Daoy (cell line): Measurements from ENCODE around the gene NEDD4L. TPM values are rescaled to one million over a fixed set of nuclear protein-coding genes. Genes with fewer than 3 reads are reported as not detected.
"Not testable (repeated sequence)": the region's sequence is repeated elsewhere in the genome, so short reads cannot be mapped to it uniquely, and the experiment has no call there.

Source experiments
- DNase-seq: peaks from one replicate; pipeline ENCODE4 v3.0.0-alpha.2; 2015; ENCODE audit warnings: low read depth
- total RNA-seq: library from RNA; depleted of rRNA; stranded (reverse); fragments of >200 nt; shearing (Covaris generic); gene quantifications from 2 replicates; pipeline ENCODE4 v1.2.3, GENCODE V29; 2014

NEDD4L gene
- total RNA-seq, 1 experiment from 2014 or later: 31.4 TPM

DNA sequence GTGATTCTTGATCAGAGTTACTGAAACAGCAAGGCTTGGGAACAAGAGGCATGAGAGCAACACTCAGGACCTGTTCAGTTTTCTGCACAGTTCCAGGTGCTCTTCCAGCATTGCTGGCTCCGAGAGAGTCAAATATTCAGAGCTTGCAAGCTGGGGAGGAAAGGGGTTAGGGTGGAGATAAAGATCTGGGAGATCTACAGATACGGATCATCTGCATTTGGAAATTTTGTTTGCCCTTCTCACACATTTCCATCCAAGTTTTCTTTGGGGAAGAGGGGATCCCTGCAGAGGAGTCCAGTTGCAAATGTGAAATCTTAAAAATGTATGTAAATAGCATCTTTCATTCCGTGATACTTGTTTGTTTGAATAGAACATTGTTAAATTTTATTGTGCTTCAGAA, 108.2 kb downstream of the NEDD4L start:
- DNase-seq: no peak

GRCh38 chr18:58152891-58153290, 108.9 kb downstream of the NEDD4L start:
- DNase-seq: no peak

DNA sequence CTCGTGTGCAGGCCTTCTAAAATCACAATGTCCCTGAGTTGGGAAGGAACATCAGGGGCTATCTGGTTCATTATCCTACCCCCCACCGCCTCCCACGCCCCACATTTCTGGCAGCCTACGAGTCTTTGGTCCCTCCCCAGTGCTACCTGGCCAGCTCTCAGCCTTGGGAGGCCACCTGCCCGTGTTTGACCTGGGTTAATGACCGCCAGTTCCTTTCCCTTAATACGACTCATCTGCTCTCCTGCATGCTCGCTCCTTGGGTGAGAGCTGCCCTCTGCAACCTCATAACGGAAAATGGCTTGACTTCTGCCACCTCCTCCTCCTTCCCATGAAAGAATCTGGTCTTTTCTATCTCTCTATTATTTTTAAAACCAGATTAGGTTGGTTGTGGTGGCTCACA, 112.5 kb downstream of the NEDD4L start:
- no peak for DNase-seq

- no peak for DNase-seq
Observed at GRCh38 chr18:58157237-58157636, 113.2 kb downstream of the NEDD4L start.

- DNase-seq: no peak
Observed at GRCh38 chr18:58158008-58158407, 114.0 kb downstream of the NEDD4L start.

DNA sequence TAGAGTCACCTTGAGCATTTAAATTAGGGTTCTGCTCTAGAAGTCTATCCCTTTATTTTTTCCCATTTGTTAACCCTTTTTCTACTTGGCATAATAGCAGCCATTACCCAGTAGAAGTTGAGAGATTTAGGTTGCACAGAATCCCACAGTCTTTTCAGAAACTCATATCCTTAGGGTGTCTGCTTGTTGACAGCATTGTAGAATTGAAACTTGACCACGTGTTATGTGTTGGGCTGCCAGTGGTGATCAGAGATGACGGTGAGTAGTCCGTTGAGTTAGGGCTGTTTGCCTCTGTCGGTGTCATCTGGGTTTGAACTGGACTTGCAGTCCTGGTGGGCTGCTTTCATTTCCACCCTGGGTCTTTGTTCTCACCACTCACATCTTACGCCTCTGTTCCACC, 114.4 kb downstream of the NEDD4L start:
- DNase-seq: no peak

GRCh38 chr18:58161659-58162058, 117.6 kb downstream of the NEDD4L start:
- peak; percentile 45 for DNase-seq

- DNase-seq: no peak
Observed at GRCh38 chr18:58162127-58162526, 118.1 kb downstream of the NEDD4L start.

GRCh38 chr18:58163004-58163590, 119.1 kb downstream of the NEDD4L start:
- no peak for DNase-seq

- DNase-seq: no peak
Observed at GRCh38 chr18:58166278-58166844, 122.3 kb downstream of the NEDD4L start.

DNA sequence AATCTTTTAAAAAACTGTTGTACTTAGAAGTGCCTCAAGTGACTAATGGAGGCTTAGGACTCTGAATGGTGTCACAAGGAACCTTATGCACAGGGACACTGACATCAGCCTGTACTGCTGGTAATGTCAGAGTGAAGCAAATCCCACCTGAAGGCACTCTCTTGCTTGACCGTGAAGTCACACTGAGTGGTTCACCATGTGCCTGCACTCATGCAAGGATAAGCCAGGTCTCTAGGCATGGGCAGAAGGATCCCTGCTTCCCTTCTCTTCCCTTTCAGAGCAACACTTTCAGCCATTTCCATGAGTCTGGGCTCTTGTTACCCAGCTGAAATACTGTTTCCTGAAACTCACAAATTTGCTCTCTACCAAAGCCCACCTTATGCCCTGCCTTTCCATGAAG, 123.0 kb downstream of the NEDD4L start:
- no peak for DNase-seq

GRCh38 chr18:58168221-58168620, 124.2 kb downstream of the NEDD4L start:
- no peak for DNase-seq

GRCh38 chr18:58168993-58169392, 125.0 kb downstream of the NEDD4L start:
- DNase-seq: no peak

GRCh38 chr18:58169472-58169871, 125.4 kb downstream of the NEDD4L start:
- DNase-seq: no peak

DNA sequence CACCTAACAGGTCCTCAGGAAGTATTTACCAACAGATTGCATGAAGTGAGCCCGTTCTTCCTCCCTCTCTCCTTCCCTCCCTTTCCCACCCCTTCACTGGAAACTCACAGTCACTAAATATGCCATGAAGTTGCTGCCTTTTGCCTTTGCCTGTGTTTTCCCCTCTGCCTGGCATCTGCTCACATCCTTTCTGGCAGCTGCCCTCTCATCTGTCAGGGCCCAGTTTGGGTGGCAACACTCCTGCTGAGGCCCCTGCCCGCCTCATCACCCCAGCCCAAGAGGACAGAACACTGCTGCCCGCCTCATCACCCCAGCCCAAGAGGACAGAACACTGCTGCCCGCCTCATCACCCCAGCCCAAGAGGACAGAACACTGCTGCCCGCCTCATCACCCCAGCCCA, 126.0 kb downstream of the NEDD4L start:
- DNase-seq: not testable (repeated sequence)

GRCh38 chr18:58172031-58172430, 128.0 kb downstream of the NEDD4L start:
- DNase-seq: no peak

DNA sequence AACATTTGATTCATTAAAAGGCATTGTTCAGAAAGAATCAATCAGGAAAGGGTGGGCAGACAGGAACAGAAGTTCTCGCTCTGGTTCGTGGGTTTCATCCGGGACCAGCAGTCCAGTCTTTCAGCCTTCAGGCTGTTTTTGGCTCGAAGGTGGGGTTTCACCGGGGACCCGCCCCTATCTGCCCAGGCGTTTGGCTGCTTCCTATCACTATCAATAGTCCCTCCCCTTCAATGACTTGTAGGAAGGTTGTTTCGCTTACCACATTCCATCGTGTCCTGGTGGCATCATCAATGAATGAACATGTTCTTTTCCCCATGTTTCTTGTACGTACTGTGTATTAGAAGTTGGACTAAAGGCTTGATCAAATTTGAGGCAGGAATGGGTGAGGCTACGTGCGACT, 130.3 kb downstream of the NEDD4L start:
- DNase-seq: no peak

- peak; percentile 7 for DNase-seq
Observed at GRCh38 chr18:58175122-58175785, 131.2 kb downstream of the NEDD4L start.

- DNase-seq: no peak
Observed at GRCh38 chr18:58175786-58176176, 131.8 kb downstream of the NEDD4L start.

- DNase-seq: peak; percentile 82
Observed at GRCh38 chr18:58177004-58177717, 133.1 kb downstream of the NEDD4L start.

GRCh38 chr18:58177896-58178470, 134.0 kb downstream of the NEDD4L start:
- DNase-seq: no peak

GRCh38 chr18:58178511-58178910, 134.5 kb downstream of the NEDD4L start:
- DNase-seq: no peak
